Glomerular visceral epithelial cell (primary cell): ENCODE measurements around the gene ZNF469.
A peak's percentile ranks its signal among the peaks of the same experiment; 100 is the strongest.

Source experiments
- DNase-seq: peaks from one replicate; pipeline ENCODE4 v3.0.0-alpha.2; 2016; ENCODE audit errors: extremely low spot score

ZNF469 gene, protein sequence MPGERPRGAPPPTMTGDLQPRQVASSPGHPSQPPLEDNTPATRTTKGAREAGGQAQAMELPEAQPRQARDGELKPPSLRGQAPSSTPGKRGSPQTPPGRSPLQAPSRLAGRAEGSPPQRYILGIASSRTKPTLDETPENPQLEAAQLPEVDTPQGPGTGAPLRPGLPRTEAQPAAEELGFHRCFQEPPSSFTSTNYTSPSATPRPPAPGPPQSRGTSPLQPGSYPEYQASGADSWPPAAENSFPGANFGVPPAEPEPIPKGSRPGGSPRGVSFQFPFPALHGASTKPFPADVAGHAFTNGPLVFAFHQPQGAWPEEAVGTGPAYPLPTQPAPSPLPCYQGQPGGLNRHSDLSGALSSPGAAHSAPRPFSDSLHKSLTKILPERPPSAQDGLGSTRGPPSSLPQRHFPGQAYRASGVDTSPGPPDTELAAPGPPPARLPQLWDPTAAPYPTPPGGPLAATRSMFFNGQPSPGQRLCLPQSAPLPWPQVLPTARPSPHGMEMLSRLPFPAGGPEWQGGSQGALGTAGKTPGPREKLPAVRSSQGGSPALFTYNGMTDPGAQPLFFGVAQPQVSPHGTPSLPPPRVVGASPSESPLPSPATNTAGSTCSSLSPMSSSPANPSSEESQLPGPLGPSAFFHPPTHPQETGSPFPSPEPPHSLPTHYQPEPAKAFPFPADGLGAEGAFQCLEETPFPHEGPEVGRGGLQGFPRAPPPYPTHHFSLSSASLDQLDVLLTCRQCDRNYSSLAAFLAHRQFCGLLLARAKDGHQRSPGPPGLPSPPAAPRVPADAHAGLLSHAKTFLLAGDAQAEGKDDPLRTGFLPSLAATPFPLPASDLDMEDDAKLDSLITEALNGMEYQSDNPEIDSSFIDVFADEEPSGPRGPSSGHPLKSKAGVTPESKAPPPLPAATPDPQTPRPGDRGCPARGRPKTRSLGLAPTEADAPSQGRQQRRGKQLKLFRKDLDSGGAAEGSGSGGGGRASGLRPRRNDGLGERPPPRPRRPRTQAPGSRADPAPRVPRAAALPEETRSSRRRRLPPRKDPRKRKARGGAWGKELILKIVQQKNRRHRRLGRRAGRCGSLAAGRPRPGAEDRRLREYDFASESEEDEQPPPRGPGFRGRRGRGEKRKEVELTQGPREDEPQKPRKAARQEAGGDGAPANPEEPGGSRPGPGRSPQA (N-terminal part only)

DNA sequence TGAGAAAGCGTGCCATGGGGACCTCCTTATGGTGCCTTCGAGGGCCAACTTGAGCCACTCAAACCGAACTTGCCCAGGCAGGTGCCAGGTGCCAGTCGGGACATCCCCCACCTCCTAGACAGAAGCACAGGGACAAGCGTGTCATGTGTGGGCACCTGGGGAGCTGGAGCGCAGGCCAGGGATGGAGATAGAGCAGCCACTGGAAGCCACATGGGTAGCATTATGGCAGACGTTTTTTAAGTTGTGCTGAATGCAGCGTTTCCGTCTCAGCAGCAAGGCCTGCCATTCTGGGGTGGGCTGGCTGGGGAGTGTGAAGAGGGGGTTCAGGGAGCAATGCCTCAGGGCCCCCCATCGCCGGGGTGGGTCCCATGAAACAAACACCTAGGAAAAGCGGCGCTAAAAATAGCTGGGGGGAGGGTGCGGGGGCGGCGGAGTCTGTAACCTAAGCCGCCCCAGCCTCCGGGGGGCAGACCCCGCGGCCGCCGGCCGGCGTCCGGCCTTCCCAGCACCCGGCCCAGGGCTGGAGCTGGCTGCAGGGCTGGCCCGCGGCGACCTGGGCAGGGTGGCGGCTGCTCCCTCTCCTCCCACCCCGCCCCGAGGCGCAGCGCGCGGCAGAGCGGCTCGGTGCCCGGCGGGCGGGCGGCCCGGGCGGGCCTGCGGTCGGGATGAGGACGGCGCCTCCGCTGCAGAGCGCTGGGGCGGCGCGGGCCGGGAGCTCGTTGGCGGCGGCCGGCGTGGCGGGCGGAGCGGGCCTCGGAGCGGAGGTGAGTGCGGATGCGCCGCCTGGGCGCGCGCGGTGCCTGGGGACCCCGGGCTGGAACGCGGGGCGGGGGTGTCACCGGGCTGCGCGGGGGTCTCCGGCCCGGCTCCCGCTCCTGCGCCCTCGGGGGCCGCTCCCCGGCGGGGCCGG lies at the start of gene ZNF469:
ZNF469 (plus strand) TSS at position 469 of the 910 bp plus-strand sequence. CDS start 44,512 bp downstream, outside the sequence.
- DNase-seq: peak; percentile 30

DNA sequence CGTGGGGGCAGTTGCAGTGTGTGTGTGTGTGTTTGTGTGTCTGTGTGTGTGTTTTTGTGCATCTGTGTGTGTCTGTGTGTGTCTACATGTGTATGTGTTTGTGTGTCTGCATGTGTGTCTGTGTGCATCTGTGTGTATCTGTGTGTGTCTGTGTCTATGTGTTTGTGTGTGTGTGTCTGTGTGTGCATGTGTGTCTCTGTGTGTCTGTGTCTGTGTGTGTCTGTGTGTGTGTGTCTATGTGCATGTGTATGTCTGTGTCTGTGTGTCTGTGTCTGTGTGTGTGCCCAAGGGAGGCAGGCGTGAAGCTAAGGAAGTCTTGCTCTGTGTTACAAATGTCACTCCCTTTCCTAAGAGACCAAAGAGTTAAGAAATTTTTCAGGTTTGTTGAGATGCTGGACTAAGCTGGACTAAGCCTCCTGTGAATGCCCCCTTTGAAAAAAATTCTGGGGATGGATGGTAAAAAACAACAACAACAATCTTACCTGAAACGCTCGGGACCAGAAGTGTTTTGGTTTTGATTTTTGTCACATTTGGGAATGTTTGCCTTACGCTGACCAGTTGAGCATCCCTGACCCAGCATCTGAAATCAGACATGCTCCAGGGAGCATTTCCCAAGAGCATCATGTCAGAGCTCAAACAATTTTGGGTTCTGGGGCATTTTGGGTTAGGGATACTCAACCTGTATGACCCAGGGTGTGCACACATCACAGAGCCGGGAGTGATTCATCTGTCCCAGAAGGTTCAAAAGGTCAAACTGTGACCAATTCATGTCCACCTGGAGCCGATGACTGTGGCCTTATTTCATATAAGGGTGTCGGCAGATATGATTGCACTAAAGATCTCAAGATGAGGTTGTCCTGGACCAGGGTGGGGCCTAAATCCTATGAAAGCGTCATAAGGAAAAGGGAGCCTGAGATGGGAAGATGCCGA lies 48.6 kb upstream of the ZNF469 start:
- DNase-seq: no peak

DNA sequence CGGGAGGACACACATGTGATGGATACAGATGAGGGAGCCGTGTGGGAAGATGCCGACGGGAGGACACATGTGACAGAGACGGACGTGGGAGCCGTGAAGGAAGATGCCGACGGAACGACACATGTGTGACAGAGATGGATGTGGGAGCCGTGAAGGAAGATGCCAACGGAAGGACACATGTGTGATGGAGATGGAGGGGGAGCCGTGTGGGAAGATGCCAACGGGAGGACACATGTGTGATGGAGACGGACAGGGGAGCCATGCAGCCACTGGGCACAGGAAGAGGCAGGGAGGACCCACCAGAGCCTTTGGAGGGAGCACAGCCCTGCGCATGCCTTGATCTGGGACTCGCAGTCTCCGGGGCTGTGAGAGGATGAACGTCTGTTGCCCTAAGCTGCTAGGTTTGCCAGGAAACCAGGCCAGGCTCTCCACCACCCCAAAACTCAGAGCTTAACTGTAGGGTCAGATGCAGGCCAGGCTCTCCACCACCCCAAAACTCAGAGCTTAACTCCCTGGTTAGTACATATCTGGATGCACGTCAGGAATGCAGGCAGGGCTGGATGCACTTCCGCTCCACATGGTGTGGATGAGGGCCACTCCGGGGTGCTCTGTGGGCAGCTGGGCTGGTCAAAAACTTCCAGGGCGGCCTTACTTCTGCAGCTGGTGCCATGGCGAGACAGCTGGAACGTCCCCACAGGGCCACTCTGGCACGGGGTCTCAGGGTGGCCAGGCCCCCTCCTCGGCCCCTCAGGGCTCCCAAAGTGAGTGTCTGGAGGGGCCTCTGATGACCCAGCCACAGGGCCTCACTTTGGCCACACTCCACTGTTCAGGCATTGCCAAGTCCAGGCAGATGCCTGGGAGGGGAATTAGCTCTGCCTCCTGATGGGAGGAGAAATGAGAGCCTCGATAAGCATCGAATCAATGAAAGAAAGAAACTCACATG lies 47.7 kb upstream of the ZNF469 start:
- peak; percentile 27 for DNase-seq

DNA sequence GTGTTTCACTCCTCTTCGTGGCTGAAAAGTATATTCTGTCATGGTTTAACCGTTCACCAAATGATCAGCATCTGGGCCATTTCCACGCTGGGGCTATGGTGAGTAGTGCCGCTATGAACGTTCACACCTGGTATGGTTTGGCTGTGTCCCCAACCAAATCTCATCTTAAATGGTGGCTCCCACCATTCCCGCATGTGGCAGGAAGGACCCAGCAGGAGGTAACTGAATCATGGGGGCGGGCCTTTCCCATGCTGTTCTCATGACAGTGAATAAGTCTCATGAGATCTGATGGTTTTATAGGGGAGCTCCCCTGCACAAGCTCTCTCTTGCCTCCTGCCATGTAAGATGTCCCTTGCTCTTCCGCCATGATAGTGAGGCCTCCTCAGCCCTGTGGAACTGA lies 45.7 kb upstream of the ZNF469 start:
- DNase-seq: no peak

DNA sequence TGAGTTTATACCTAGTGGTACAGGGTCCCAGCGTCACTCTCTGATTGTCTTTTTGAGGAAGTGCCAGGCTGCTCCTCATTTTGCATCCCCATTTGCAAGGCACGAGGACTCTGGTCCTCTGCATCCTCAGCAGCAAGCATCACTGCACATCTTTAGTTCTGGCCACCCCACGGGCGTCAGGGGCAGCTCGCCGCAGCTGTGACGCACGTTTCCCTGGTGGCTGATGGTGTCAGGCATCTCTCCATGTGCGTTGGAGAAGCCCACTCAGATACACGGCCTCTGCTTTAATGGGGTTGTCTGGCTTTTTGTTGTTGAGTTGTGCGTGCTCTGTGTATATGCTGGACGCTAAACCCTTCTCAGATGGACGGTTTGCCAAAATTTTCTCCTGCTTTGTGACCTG lies 45.2 kb upstream of the ZNF469 start:
- DNase-seq: no peak

DNA sequence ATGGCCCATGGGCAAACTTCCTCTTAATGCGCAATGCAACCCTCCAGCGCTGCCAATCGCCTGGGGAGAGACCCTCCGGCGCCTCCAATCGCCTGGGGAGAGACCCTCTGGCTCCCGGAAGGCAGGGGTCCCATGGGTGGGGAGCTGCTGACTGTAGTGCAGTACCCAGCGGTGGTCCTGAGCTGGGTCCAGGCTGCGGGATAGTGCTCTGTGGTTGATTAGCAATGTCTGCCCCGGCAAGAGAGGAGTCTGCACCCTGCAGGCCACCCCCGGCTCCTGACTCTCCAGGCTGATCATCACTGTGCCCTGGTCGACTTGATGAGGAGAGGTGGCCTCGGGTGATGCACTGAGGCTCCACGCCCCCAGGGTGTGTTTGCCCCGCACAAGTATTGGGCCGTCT lies 44.6 kb upstream of the ZNF469 start:
- DNase-seq: no peak

DNA sequence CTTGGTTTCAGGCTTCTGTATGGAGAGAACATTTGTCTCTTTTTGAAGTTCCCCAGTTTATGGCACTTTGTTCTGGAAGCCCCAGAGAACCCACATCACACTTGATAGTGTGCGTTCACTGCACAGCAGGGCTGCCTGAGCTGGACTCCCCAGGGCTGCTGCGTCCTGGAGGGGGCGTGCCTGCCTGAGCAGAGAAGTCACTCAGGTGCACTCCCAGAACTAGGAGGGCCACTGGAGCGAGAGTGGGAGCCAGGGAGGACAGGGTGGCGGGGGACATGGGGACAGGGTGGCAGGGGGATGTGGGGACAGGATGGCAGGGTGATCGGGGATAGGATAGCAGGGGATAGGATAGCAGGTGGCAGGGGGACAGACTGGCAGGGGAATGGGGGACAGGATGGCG lies 43.9 kb upstream of the ZNF469 start:
- no peak for DNase-seq

DNA sequence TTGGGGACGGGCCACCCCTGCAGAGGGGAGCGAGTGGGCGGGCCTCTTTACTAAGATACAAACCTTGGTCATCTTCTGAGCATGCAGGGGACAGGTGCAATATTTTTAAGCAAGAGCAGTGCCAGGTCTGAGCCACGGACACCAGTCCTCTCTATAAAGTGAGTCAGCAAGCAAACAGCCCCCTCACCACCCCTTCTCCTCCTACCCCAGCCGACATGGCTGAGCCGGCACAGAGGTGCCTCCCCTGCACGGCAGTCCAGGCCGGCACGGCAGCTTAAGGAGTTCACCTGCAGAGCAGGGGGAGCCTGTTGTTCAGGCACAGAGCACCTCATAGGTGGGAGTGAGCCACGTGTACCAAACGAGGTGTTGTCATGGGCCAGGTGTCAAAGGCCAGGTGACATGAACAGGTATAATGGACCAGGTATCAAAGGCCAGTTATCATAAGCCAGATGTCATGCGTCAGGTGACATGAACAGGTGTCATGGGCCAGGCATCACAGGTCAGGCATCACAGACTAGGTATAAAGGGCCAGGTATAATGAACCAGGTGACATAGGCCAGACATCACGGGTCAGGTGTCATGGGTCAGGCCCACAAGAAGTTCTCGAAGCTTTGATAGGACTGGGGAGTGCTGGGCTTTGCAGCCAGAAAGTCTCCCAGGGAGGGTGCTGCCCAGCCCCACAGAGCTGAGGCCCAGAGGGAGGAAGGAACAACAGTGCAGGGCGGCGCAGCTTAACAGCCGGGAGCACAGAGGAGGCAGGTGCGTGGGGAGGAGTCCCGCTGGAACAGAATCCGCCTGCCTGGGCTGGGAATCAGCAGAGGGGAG lies 42.6 kb upstream of the ZNF469 start:
- DNase-seq: no peak

DNA sequence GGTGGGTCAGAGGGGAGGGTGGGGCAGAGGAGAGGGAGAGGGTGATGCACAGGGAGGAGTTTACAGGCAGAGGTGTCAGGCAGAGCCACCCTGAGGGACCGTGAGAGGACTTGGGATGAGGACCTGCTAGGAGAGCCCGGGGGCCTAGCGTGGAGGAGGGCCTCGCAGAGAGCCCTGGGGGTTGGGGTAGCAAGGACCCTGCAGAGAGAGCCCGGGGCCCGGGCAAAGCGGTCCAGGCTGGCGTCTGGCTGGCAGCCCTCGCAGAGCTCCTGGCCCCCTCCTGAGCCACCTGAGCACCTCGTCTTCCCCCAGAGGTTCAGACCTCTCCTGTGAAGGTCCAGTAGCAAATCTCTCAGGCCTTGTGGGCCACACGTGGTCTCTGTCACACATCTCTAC lies 42.0 kb upstream of the ZNF469 start:
- DNase-seq: no peak

DNA sequence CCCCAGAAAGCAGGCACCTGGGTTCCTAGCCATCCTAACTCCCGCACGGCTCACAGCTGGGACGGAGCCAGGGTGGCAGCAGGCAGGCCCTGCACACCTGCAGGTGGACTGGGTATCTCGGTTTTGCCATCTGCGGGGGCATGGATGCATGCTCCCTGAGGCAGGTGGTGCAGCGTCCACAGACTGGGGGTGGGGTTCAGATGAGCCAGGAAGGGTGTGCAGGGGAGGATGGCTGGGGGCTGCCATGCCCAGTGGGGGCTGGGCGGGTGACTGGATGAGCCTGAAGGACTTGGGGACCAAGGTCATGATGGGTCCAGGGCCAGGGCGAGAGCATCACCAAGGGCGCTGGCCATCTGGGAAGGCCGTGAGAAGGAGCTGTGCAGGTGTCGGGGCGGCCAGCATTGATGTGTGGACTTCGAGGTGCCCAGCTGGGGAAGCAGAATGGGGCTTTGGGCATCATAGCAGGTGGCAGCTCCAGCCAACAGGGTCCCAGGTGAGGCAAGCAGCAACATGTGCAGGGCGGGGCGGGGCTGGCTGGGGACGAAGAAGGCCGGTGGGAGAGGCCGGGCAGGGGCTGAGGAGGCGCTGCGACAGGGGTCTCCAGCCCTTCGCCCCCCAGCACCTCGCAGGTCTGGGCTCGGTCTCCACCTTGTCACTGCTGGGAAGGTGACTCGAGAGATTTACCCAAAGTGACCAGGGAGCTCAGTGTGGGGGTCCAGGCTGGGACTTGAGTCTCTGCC lies 41.0 kb upstream of the ZNF469 start:
- DNase-seq: no peak

DNA sequence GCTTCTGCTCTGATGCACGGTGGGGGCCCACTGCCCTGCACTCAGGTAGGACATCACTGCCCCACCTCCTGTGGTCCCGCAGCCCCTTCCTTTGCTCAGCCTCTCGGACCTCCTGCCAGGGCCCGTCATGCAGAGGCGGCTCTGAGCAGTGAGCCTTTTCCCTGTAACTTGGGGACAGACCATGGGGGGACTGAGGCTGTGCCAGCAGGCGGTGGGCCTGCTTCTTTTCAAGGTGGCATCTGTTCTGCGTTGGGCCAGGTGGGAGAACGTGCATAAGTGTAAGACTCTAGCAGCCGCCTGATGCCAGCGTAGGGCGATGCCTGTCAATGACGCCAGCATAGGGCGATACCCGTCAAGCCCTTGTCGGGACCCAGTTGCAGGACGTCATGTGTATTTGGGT lies 40.3 kb upstream of the ZNF469 start:
- DNase-seq: no peak

DNA sequence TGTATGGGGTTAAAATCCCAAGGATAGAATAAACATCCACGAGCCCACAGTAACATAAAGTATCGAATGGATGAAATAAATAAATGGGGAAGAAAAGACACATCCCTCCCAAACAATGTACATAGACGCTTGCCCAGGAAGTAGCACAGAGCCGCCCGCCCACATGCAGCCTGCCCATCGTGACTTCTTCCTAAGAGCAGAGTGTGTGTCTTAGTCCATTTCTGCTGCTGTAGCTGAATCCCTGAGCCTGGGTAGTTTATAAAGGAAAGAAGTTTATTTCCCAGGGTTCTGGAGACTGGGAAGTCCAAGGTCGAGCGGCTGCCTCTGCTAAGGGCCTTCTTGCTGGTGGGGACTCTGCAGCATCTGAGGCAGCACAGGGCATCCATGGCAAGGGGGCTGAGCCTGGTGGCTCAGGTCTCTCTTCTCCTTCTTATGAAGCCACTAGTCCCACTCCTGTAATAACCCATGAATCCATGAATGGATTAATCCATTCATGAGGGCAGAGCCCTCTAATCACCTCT lies 39.4 kb upstream of the ZNF469 start:
- no peak for DNase-seq

DNA sequence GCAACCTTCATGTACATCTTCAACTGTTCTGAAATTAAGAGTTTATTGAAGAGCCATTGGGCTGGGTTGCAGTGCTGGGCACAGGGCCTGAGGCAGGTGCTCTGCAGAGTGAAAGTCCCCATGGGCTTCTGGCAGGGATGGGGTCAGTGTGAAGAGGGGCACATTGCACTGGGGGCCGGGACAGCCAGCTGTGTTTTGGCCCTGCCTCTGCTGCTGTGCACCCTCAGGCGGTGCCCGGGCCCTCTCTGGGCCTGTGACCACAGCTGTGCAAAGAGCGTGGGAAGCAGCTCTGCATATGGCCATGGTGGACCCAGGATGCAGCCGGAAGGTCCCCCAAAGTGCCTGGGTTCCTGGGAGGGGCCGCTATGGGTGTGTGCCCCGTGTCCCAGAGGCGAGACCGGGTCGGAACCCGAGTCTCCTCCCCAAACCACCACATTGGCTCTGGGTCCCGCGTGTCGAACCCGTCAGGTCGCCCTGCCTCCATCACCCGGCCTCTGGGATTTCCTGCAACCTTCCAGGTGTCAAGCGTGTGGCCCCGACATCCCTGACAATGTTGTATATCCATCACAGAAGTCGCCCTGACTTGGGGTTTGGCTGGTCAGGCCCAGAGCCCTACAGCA lies 38.2 kb upstream of the ZNF469 start:
- DNase-seq: no peak

DNA sequence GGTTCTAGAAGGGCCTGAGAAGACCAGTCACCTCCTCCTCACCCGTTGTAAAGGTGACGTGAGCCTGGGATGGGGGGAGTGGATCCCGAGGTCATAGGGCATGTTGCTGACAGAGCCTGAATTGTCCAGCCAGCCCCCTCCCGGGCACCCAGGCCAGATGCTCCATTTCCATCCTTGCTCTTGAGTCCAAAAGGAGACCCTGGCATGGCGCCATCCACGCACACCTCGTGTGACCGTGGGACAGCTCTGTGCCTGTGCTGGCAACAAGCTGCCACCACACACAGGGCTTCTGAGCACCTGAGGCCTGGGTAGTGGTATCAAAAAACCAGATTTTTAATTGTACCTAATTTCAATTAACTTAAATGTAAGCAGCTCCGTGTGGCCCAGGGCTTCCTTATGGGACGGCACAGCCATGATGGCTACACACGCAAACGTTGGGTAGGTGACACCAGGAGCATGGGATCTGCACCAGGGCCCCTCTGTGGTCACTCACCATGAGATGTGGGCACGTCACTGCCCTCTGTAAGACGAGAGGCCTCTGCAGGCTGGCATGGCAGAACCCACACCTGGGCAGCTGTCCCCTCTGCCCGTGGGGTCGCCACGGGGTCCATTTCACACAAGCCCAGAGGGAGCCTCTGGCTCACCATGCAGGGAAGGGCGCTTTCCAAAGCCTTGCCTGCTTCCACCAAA lies 37.6 kb upstream of the ZNF469 start:
- DNase-seq: no peak

DNA sequence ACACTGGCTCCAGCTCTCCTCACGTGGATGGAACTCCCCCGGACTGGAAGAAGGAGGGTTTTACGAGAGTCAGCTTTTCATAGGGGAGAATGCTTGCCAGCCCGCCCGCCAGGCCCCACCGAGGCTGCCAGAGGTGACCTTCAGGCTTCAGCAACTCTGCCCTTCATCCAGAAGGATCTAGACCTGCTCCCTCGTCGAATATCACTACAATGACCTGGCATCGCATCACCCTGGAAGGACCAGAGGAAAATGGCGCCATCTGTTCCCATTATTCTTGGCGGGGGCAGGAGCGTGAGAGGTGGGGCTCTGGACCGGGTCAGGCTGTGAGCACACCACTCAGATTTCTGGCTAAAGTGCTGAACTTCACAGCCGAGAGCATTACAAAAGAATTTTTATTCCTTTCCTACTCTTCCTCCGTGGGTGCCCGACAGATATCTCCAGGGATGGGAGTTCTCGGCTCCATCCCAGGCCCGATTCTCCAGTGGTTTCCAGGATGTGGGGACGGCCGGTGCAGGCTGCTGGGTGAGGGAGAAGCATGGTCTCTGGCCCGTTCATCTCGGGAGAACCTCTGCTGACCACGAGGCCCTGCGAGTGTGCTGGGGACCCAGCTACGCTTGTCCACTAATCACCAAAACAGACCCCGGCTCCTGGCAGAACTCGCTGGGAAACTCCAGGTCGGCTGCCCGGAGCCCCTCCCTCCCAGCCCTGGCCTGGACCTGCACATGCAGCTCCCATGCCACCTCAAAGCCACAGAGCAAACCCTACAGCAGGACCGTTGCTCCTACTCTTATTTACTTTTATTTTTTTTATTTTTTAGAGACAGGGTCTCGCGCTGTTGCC lies 36.8 kb upstream of the ZNF469 start:
- no peak for DNase-seq
